Measurements from ENCODE around the gene HOXD11. TPM values are rescaled to one million over a fixed set of nuclear protein-coding genes. Genes with fewer than 3 reads are reported as not detected.

Gene HOXD11
- total and polyA plus RNA-seq, 2 of the 13 experiments (the other 11 are each of a cell fraction or from before 2014, with no cell fraction given) = not detected

- TF ChIP-seq, protein P1, sequence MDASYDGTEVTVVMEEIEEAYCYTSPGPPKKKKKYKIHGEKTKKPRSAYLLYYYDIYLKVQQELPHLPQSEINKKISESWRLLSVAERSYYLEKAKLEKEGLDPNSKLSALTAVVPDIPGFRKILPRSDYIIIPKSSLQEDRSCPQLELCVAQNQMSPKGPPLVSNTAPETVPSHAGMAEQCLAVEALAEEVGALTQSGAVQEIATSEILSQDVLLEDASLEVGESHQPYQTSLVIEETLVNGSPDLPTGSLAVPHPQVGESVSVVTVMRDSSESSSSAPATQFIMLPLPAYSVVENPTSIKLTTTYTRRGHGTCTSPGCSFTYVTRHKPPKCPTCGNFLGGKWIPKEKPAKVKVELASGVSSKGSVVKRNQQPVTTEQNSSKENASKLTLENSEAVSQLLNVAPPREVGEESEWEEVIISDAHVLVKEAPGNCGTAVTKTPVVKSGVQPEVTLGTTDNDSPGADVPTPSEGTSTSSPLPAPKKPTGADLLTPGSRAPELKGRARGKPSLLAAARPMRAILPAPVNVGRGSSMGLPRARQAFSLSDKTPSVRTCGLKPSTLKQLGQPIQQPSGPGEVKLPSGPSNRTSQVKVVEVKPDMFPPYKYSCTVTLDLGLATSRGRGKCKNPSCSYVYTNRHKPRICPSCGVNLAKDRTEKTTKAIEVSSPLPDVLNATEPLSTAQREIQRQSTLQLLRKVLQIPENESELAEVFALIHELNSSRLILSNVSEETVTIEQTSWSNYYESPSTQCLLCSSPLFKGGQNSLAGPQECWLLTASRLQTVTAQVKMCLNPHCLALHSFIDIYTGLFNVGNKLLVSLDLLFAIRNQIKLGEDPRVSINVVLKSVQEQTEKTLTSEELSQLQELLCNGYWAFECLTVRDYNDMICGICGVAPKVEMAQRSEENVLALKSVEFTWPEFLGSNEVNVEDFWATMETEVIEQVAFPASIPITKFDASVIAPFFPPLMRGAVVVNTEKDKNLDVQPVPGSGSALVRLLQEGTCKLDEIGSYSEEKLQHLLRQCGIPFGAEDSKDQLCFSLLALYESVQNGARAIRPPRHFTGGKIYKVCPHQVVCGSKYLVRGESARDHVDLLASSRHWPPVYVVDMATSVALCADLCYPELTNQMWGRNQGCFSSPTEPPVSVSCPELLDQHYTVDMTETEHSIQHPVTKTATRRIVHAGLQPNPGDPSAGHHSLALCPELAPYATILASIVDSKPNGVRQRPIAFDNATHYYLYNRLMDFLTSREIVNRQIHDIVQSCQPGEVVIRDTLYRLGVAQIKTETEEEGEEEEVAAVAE (CRISPR knock-in tag; IDR thresholded peaks at IDR 0.05; ENCODE audit: borderline replicate concordance) = no peak
- TF ChIP-seq SALL2 (CRISPR knock-in tag; IDR thresholded peaks at IDR 0.05) (no peak), HOXA5 (CRISPR knock-in tag; IDR thresholded peaks at IDR 0.05) (no peak; the same call in 1 of the 2 replicates), ZSCAN31 (CRISPR knock-in tag; IDR thresholded peaks at IDR 0.05; ENCODE audit: low read depth) (peak; percentile 91), GABPB1 (CRISPR knock-in tag; IDR thresholded peaks at IDR 0.05) (peak; percentile 84), SIX1 (CRISPR knock-in tag; IDR thresholded peaks at IDR 0.05; ENCODE audit: borderline replicate concordance) (no peak), FIP1L1 (IDR thresholded peaks at IDR 0.05; ENCODE audit: borderline replicate concordance, insufficient read depth, low read depth, low read length) (no peak), ISX (CRISPR knock-in tag; conservative IDR thresholded peaks at IDR 0.05) (no peak), TARDBP (CRISPR knock-in tag; IDR thresholded peaks at IDR 0.05) (peak; percentile 33; the same call in 1 of the 2 replicates), ZNF569 (CRISPR knock-in tag; IDR thresholded peaks at IDR 0.05; ENCODE audit: borderline replicate concordance) (0 out of 2 replicates have a peak, but pooled peaks have one; percentile 85), POLR2AphosphoS5 (IDR thresholded peaks at IDR 0.05; ENCODE audit: low read depth, low read length) (no peak), YEATS2 (CRISPR knock-in tag; IDR thresholded peaks at IDR 0.05; ENCODE audit: borderline replicate concordance) (peak; percentile 29; the same call in 1 of the 2 replicates), MTA1 (CRISPR knock-in tag; IDR thresholded peaks at IDR 0.05; ENCODE audit: borderline replicate concordance) (peak; percentile 72; the same call in 1 of the 2 replicates), DNMT1 (CRISPR knock-in tag; IDR thresholded peaks at IDR 0.05) (peak; percentile 90), ZNF121 (CRISPR knock-in tag; IDR thresholded peaks at IDR 0.05) (peak; percentile 79), SALL1 (CRISPR knock-in tag; IDR thresholded peaks at IDR 0.05) (peak; percentile 72), MTERF4 (CRISPR knock-in tag; IDR thresholded peaks at IDR 0.05) (peak; percentile 86), THYN1 (CRISPR knock-in tag; IDR thresholded peaks at IDR 0.05; ENCODE audit: borderline replicate concordance, low read depth) (no peak), U2AF1 (optimal IDR thresholded peaks at IDR 0.05; ENCODE audit: low read depth, low read length) (no peak), HIC2 (CRISPR knock-in tag; IDR thresholded peaks at IDR 0.05; ENCODE audit: low read depth) (no peak)
- TF ChIP-seq, protein P2, sequence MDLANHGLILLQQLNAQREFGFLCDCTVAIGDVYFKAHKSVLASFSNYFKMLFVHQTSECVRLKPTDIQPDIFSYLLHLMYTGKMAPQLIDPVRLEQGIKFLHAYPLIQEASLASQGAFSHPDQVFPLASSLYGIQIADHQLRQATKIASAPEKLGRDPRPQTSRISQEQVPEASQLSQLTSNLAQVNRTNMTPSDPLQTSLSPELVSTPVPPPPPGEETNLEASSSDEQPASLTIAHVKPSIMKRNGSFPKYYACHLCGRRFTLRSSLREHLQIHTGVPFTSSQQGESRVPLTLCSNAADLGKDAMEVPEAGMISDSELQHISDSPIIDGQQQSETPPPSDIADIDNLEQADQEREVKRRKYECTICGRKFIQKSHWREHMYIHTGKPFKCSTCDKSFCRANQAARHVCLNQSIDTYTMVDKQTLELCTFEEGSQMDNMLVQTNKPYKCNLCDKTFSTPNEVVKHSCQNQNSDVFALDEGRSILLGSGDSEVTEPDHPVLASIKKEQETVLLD (CRISPR knock-in tag; IDR thresholded peaks at IDR 0.05; ENCODE audit: low read depth) = no peak
Observed at GRCh38 chr2:176140513-176141317, 33.6 kb downstream of the HOXD11 start (continued).
